Measurements from ENCODE around the gene MRPS10. TPM values are rescaled to one million over a fixed set of nuclear protein-coding genes. Genes with fewer than 3 reads are reported as not detected.

The MRPS10 gene
- total and polyA plus RNA-seq, 4 donors, result 20.1 to 26.8 (median 23.9) TPM

- H3K9ac ChIP-seq (ENCODE audit: low read depth in 1 of 2, low read length in 2 of 2), result no peak overlapping the region
- no peaks in the 10 kb centered on the region for H3K36me3 ChIP-seq (ENCODE audit: control insufficient read depth in 4 of 4, insufficient read depth in 3 of 4, low read depth in 1 of 4, low read length in 3 of 4)
- 85% methylated on average over 5 of the region's 5 CpGs for WGBS
- no peaks in the 10 kb centered on the region for H3K4me1 ChIP-seq (ENCODE audit: control insufficient read depth in 4 of 4, insufficient read depth in 4 of 4, low read length in 3 of 4)
- no peak for DNase-seq (ENCODE audit: low spot score)
- no peak overlapping the region for H3K27ac ChIP-seq (ENCODE audit: low read depth in 1 of 2, low read length in 2 of 2)
- H3K4me3 ChIP-seq (ENCODE audit: low read depth in 1 of 3, low read length in 3 of 3), result no peak overlapping the region
- TF ChIP-seq YY1 (IDR thresholded peaks at IDR 0.05), result no peak
- no peak for TF ChIP-seq REST (IDR thresholded peaks at IDR 0.05)
- TF ChIP-seq MAX (IDR thresholded peaks at IDR 0.05), result no peak
- TF ChIP-seq CTCF (IDR thresholded peaks at IDR 0.05; ENCODE audit: low read depth, low read length, missing input control), result no peak
- TF ChIP-seq RAD21 (IDR thresholded peaks at IDR 0.05), result no peak
- no peak for TF ChIP-seq FOXA1 (IDR thresholded peaks at IDR 0.05)
- no peak for TF ChIP-seq RXRA (IDR thresholded peaks at IDR 0.05)
- no peaks in the 10 kb centered on the region for H3K9me3 ChIP-seq (ENCODE audit: control insufficient read depth in 4 of 4, low read length in 3 of 4)
- H3K27me3 ChIP-seq (ENCODE audit: control insufficient read depth in 4 of 4, insufficient read depth in 4 of 4, low read length in 3 of 4), result no peaks in the 10 kb centered on the region
Measured at GRCh38 chr6:42190554-42191183, 27.0 kb downstream of the MRPS10 start.

- Histone ChIP-seq H3K4me3 (ENCODE audit: low read depth in 1 of 3, low read length in 3 of 3) (no peak overlapping the region), H3K9me3 (ENCODE audit: control insufficient read depth in 4 of 4, low read length in 3 of 4) (no peaks in the 10 kb centered on the region), H3K36me3 (ENCODE audit: control insufficient read depth in 4 of 4, insufficient read depth in 3 of 4, low read depth in 1 of 4, low read length in 3 of 4) (no peaks in the 10 kb centered on the region), H3K27me3 (ENCODE audit: control insufficient read depth in 4 of 4, insufficient read depth in 4 of 4, low read length in 3 of 4) (no peaks in the 10 kb centered on the region), H3K27ac (ENCODE audit: low read depth in 1 of 2, low read length in 2 of 2) (no peak overlapping the region), H3K4me1 (ENCODE audit: control insufficient read depth in 4 of 4, insufficient read depth in 4 of 4, low read length in 3 of 4) (no peaks in the 10 kb centered on the region), H3K9ac (ENCODE audit: low read depth in 1 of 2, low read length in 2 of 2) (no peak overlapping the region)
- no peak for DNase-seq (ENCODE audit: low spot score)
- no peak for TF ChIP-seq EGR1 (IDR thresholded peaks at IDR 0.05; ENCODE audit: low read depth in 2 of 2)
- TF ChIP-seq ATF3 (IDR thresholded peaks at IDR 0.05), result no peak
- no peak for TF ChIP-seq FOXA1 (IDR thresholded peaks at IDR 0.05)
- no peak for TF ChIP-seq HNF4A (conservative IDR thresholded peaks at IDR 0.05)
- TF ChIP-seq HNF4G (IDR thresholded peaks at IDR 0.05), result no peak
- TF ChIP-seq GABPA (IDR thresholded peaks at IDR 0.05 in 1 of 2, conservative IDR thresholded peaks at IDR 0.05 in 1 of 2), result no peak
- TF ChIP-seq CTCF (IDR thresholded peaks at IDR 0.05; ENCODE audit: low read depth, low read length, missing input control), result no peak
- TF ChIP-seq ZBTB33 (IDR thresholded peaks at IDR 0.05), result no peak
- no peak for TF ChIP-seq FOXA2 (IDR thresholded peaks at IDR 0.05)
- no peak for TF ChIP-seq JUND (IDR thresholded peaks at IDR 0.05)
- TF ChIP-seq TAF1 (conservative IDR thresholded peaks at IDR 0.05), result no peak
- no peak for TF ChIP-seq RXRA (IDR thresholded peaks at IDR 0.05)
- TF ChIP-seq YY1 (IDR thresholded peaks at IDR 0.05), result no peak
- 81% methylated on average over 6 of the region's 6 CpGs for WGBS
Measured at GRCh38 chr6:42188406-42188805, 29.3 kb downstream of the MRPS10 start.
